GM18502 (cell line): ENCODE data around the gene NXNL1.

Source experiments
- ATAC-seq: cut with Tn5 transposase; IDR thresholded peaks from one replicate; pipeline ENCODE4 v1.9.1; 2021; ENCODE audit warnings: mild to moderate bottlenecking; ENCODE audit not compliant: unreplicated experiment, poor library complexity

The NXNL1 gene

DNA sequence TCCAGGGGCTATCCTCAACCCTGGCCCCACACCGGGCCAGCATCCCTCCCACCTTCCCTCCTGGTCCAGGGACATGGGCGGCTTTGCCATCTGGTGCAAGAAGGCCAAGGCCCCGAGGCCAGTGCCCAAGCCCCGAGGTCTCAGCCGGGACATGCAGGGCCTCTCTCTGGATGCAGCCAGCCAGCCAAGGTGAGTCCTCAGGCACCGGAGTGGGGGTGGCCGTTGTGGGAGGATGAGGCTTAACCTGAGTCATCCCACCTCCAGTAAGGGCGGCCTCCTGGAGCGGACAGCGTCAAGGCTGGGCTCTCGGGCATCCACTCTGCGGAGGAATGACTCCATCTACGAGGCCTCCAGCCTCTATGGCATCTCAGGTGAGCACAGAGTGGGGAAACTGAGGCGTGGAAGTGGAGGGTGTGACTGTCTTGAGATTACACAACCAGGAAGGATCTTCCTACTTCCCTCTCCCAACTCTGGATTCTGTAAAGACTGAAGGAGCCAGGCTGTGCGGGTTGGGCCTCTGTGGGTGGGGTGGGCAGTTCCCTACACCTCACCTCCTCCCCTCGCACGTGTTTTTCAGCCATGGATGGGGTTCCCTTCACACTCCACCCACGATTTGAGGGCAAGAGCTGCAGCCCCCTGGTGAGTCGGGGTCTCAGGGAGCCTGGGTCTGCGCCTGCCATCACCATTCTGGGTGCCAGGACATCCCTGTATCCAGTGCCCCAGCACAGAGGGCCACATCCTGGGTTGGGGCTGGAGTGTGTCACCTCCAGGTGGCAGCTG lies 37.1 kb downstream of the NXNL1 start:
- ATAC-seq, result no peak

DNA sequence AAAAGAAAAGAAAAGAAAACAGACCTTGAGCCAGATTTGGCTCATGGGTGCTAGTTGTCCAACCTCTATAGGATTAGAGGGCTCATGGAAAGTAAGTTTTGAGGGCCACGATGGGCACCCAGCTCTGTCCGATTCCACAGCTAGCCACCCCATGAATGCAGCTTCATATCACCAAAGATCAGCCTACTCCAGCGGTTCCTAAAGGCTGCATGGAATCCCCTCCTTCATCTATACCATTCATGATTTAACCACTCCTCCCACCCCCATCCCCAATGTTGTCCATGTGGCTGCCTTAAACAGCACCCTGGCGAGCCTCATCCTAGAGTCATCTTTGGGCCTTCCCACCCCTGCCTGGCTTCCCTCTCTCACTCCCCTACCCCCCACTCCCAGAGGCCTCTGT lies 38.8 kb downstream of the NXNL1 start:
- ATAC-seq, result no peak

DNA sequence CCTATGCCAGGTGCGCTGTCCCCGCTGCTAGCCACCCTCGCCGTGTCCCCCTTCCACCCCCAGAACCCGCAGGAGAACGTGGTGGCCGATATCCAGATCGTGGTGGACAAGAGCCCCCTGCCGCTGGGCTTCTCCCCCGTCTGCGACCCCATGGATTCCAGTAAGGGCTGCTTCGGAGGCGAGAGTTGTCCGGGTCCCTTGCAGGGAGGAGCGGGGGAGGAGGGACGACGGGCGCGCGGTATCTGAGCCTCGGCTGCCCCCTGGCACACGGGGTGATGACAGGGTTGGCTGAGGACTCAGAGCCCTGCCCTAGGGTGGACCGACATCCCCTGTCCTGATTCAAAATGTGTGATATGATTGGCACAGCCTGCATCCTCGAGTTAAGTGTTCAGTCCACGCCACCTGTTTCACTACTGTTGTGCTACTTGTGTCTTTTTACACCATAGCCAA lies 40.2 kb downstream of the NXNL1 start:
- ATAC-seq, result peak; percentile 22

DNA sequence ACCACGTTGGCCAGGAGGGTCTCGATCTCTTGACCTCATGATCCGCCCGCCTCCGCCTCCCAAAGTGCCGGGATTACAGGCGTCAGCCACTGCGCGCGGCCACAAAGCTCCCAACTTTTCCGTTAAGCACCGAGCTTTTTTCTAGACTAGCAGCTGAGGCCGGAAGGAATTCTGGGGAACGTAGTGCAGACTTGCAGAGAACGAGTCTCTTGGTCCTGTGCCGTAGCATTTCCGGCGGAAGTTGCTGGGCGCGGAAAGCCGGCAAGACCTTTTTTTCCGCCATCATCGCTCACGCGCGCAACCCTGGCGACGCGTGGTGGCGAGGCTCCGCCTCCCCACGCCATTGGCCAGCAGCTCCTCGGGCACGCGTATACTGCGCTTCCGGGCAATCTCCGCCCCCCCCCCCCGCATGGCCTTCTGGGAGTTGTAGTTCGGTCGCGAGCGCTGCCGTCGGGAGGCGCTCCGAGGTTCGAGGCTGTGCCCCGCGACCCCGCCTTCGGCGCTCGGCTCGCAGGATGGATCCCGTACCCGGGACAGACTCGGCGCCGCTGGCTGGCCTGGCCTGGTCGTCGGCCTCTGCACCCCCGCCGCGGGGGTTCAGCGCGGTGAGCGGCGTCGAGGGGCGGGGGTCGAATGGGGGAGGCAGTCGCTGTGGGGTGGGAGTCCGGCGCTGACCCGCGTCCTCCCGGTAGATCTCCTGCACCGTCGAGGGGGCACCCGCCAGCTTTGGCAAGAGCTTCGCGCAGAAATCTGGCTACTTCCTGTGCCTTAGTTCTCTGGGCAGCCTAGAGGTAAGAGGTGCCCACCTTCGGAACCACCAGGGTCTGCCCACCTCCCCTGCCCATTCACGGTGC lies 40.9 kb downstream of the NXNL1 start, which contains the start of gene MVB12A:
MVB12A (plus strand) TSS at position 427 of the 854 bp plus-strand sequence; CDS start at position 516, 89 bp downstream.
- peak; percentile 85 for ATAC-seq

DNA sequence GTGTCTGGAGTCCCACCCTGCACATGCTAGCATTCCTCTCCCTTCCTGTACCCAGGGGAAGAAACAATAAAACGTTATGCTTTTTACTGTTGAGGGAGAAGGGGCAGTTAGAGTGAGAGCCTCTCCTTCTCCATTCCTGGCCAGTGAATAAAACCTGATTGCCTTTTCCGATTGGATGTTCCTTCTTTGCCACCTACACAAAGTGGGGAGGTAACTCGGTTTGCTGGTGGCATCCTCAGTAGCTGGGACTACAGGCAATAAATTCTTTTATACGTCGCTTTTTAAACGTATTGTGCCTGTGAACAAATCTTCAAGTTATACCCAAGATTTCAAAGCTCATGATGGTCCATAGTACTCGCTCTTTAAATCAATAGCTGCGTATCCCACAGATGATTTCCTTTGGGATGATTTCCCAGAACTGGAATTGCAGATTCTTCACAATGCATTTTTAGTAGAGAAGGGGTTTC lies 41.5 kb downstream of the NXNL1 start:
- no peak for ATAC-seq

DNA sequence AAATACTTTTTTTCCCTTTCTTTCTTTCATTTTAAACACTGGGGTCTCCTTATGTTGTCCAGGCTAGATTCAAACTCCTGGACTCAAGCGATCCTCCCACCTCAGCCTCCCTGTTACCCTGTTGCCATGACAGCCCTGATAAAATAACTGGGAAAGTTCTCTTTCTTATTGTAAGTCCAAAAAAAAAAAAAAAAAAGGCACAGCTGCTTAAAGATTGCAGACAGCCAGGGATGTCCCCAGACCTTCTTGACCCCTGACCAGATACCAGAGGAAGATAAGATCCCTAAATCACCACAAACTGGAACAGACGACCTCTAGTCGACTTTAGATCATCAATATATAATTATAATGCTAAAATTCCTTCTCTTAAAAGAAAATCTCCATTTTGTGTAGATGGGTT lies 42.0 kb downstream of the NXNL1 start:
- no peak for ATAC-seq

DNA sequence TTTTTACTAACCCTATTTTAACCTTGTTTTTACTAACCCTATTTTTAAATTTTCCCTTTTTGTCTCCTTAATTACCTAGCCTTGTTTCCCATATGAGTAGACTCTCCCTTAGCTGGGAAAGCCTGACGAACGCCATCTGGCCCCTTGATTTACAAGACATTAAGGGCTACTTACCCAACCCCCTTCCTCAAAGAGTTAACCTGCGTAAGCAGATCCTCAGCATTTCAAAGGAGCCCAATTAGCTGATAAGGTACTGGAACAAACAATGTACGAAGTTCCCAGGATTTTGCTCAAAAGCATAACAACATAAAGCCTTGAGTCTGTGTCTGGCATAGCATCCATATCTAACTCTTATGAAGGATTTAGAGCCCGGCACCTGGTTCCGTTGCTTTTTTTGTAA lies 45.6 kb downstream of the NXNL1 start:
- no peak for ATAC-seq

DNA sequence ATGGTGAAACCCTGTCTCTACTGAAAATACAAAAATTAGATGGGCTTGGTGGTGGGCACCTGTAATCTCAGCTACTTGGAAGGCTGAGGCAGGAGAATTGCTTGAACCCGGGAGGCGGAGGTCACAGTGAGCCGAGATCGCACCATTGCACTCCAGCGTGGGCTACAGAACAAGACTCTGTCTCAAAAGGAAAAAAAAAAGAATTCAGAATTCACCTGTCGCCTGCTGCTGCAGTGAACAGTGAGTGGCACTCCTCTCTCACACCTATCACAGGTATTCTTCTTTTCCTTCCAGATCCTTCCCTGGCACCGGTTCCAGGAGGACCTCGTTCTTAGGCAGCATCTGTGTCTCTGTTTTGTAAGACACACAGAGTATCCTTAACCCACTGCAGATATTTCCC lies 46.6 kb downstream of the NXNL1 start:
- no peak for ATAC-seq

DNA sequence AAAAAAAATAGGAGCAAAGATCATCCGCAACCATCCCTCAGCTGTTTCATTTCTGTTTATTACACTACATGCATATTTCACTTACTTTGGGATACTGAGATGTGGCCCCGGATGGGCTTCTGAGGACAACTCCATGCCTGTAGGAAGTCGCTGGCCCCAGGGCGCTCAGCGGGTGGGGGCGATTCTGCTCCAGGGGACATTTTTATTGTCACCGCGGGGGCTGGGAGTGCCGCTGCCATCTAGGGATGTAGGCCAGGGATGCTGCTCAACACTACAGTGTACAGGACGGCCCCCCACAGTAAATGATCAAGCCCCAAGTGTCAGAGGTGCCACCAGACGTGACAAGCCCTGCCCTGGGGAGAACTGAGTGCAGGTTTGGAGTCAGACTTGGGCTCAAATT lies 48.9 kb downstream of the NXNL1 start:
- ATAC-seq, result no peak

DNA sequence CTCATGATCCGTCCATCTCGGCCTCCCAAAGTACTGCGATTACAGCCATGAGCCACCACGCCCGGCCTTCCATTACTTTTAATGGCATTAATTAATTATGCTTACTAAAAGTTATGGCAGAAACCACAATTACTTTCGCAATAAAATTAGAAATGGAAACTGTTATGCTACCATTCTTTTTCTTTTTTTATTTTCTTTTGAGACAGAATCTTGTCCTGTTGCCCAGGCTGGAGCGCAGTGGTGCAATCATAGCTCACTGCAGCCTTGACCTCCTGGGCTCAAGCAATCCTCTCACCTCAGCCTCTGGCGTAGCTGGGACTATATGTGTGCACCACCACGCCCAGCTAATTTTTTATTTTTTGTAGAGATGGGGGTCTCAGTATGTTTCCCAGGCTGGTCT lies 50.7 kb downstream of the NXNL1 start:
- ATAC-seq, result no peak

DNA sequence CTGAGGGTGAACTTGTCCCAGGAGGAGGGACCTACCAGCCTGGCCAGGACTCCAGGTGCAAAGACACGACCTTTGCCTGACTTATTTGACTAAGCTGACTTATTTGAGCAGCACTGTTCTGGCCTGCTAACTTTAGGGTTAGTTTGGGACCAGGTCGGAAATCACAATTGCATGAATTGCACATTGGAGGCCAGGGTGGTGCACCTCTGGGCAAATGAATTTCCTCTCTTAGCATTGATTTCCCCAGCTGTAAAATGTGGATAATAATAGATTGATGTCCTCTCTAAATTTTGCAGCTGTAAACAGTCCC lies 53.9 kb downstream of the NXNL1 start:
- no peak for ATAC-seq

DNA sequence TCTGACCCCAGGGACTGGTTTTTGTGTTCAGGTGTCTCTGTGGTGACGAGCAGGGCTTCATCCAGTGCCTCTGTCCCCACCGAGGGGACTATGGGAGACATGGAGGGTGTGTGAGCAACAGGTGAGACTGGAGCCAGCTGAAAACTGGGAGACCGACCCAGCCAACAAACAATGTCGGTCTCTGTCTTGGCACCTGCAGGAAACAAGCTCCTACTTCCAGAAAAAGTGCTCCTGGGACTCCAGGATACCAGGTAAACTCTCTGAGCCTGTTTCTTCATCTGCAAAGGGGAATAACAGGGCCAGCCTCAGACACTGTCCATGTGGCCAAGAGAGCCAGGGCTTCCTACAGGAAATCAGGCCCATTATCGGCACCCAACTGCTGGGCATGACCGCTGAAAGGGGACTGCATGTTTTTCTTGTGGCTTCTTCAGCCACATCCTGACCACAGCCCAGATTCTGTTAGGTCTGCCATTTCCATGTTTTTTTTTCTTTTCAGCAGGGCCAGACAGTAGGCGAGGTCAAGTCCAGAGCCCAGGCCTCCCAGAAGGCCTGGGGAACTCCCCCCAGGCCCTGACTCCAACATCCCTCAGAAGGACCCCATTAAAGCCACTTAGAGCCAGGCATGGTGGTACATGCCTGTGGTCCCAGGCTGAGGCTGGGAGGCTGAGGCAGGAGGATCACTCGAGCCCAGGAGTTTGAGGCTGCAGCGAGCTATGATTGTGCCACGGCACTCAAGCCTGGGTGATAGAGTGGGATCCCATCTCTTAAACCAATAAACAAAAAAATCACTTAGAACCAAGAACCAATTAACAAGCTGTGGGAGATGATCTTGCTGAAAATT lies 54.5 kb downstream of the NXNL1 start:
- peak; percentile 30 for ATAC-seq
